MCF 10A (cell line): ENCODE results near the gene NFKBIA. TPM values are rescaled to one million over a fixed set of nuclear protein-coding genes. Genes with fewer than 3 reads are reported as not detected.

Source experiments
- BruUV-seq: library from RNA; stranded (reverse); fragments of 400-500 nt; replicated peaks from 2 replicates; lab custom pipeline; 2021; lab: Mats Ljungman, UMichigan
- CTCF ChIA-PET: fragments of 300-600 bp; sonication (Branson Sonifier 250); formaldehyde crosslinking; extraction: SDS; loops from one replicate; lab custom pipeline; 2021; ENCODE audit warnings: antibody characterized with exemption, inconsistent platforms; lab: Yijun Ruan, JAX
- POLR2A ChIA-PET: fragments of 300-600, 350-650 bp; sonication (Branson Sonifier 250); formaldehyde crosslinking; extraction: SDS; loops from one replicate; lab custom pipeline; 2020; ENCODE audit warnings: antibody characterized with exemption, inconsistent platforms; lab: Yijun Ruan, JAX
- DNase-seq: peaks from one replicate; pipeline ENCODE4 v3.0.0-alpha.2; 2018; ENCODE audit not compliant: unreplicated experiment
- H3K27ac Mint-ChIP-seq: one replicate; pipeline ENCODE4 v1.8.0; 2022; ENCODE audit warnings: mild to moderate bottlenecking, low read depth, mixed read lengths; ENCODE audit not compliant: unreplicated experiment
- H3K27me3 Mint-ChIP-seq: one replicate; pipeline ENCODE4 v1.8.0; 2022; ENCODE audit warnings: mixed read lengths; ENCODE audit not compliant: insufficient read depth, unreplicated experiment
- H3K36me3 Mint-ChIP-seq: one replicate; pipeline ENCODE4 v1.8.0; 2022; ENCODE audit warnings: mild to moderate bottlenecking, moderate library complexity, mixed read lengths; ENCODE audit not compliant: insufficient read depth, unreplicated experiment
- H3K4me1 Mint-ChIP-seq: one replicate; pipeline ENCODE4 v1.8.0; 2022; ENCODE audit warnings: mixed read lengths; ENCODE audit not compliant: insufficient read depth, unreplicated experiment
- H3K4me3 Mint-ChIP-seq: one replicate; pipeline ENCODE4 v1.8.0; 2022; ENCODE audit warnings: mild to moderate bottlenecking, moderate library complexity, mixed read lengths; ENCODE audit not compliant: unreplicated experiment
- H3K9me3 Mint-ChIP-seq: one replicate; pipeline ENCODE4 v1.8.0; 2022; ENCODE audit warnings: mixed read lengths; ENCODE audit not compliant: unreplicated experiment
- CTCF ChIP-seq: fragments of 200-600 bp; IDR thresholded peaks from one replicate; pipeline ENCODE4 v1.8.0; 2022; ENCODE audit warnings: antibody characterized with exemption, mild to moderate bottlenecking; ENCODE audit not compliant: unreplicated experiment
- intact Hi-C: fragments of 100-400 bp; cut with micrococcal nuclease; formaldehyde crosslinking; loops from 2 replicates; pipeline ENCODE4 v1.14.1; 2022
- total RNA-seq: library from RNA; stranded (reverse); gene quantifications from 2 replicates; pipeline ENCODE4 v1.2.3, GENCODE V29; 2022

Gene NFKBIA
- total RNA-seq, 1 experiment from 2014 or later, result 112 TPM

GRCh38 chr14:35393826-35394225, 10.7 kb downstream of the NFKBIA start:
- Mint-ChIP-seq H3K27ac (peak overlapping the region; percentile 34), H3K9me3 (no peaks in the 10 kb centered on the region), H3K27me3 (no peaks in the 10 kb centered on the region), H3K4me1 (peaks cover 10% of the 10 kb centered on the region), H3K4me3 (no peak overlapping the region), H3K36me3 (peaks cover 45% of the 10 kb centered on the region)
- BruUV-seq, result no TSS peak
- CTCF ChIA-PET, result interaction anchor here (1.5 kb wide), 1 partner anchor 9 kb away, joined by 3 read pairs; no protein-coding TSS in a partner anchor
- POLR2A ChIA-PET, result interaction anchor here (0.5 to 14.3 kb wide), 9 partner anchors 9 to 273 kb away, joined by 3 to 348 read pairs (median 3); partner anchors contain the start of gene PSMA6
- no peak for TF ChIP-seq CTCF
- no peak for DNase-seq
- intact Hi-C loops, result no loop called here

- no TSS peak for BruUV-seq
- no peak for TF ChIP-seq CTCF
- intact Hi-C loops, result no loop called here
- H3K4me1 Mint-ChIP-seq, result peaks cover 9% of the 10 kb centered on the region
- H3K9me3 Mint-ChIP-seq, result no peaks in the 10 kb centered on the region
- H3K36me3 Mint-ChIP-seq, result peaks cover 28% of the 10 kb centered on the region
- ChIA-PET POLR2A (interaction anchor here (2.4 kb wide), 1 partner anchor 100 kb away, joined by 6 read pairs; the partner anchor contains the start of gene PSMA6), CTCF (interaction anchor here (1.1 kb wide), 1 partner anchor 100 kb away, joined by 3 read pairs; no protein-coding TSS in a partner anchor)
- H3K27ac Mint-ChIP-seq, result no peak overlapping the region
- H3K27me3 Mint-ChIP-seq, result no peaks in the 10 kb centered on the region
- DNase-seq, result no peak
- H3K4me3 Mint-ChIP-seq, result no peak overlapping the region
Observed at GRCh38 chr14:35392103-35392502, 12.4 kb downstream of the NFKBIA start.

GRCh38 chr14:35391388-35391710, 13.2 kb downstream of the NFKBIA start:
- TF ChIP-seq CTCF, result no peak
- Mint-ChIP-seq H3K4me1 (peaks cover 13% of the 10 kb centered on the region), H3K27me3 (no peaks in the 10 kb centered on the region), H3K27ac (no peak overlapping the region), H3K4me3 (no peak overlapping the region), H3K36me3 (peaks cover 20% of the 10 kb centered on the region), H3K9me3 (no peaks in the 10 kb centered on the region)
- DNase-seq, result no peak
- BruUV-seq, result no TSS peak
- POLR2A ChIA-PET, result interaction anchor here (1.0 to 4.3 kb wide), 4 partner anchors 9 to 99 kb away, joined by 3 to 17 read pairs (median 6); partner anchors contain the start of gene PSMA6
- intact Hi-C loops, result no loop called here
- CTCF ChIA-PET, result no interaction called here

GRCh38 chr14:35390577-35391387, 13.8 kb downstream of the NFKBIA start:
- intact Hi-C loops, result no loop called here
- peaks cover 19% of the 10 kb centered on the region for H3K4me1 Mint-ChIP-seq
- no peak for TF ChIP-seq CTCF
- peak; percentile 70 for DNase-seq
- no peak overlapping the region for H3K4me3 Mint-ChIP-seq
- ChIA-PET POLR2A (interaction anchor here (1.0 to 4.3 kb wide), 3 partner anchors 9 to 55 kb away, joined by 3 to 17 read pairs (median 6); no protein-coding TSS in a partner anchor), CTCF (interaction anchor here (0.7 kb wide), 1 partner anchor 170 kb away, joined by 3 read pairs; no protein-coding TSS in a partner anchor)
- H3K36me3 Mint-ChIP-seq, result peaks cover 15% of the 10 kb centered on the region
- H3K27me3 Mint-ChIP-seq, result no peaks in the 10 kb centered on the region
- no TSS peak for BruUV-seq
- no peak overlapping the region for H3K27ac Mint-ChIP-seq
- no peaks in the 10 kb centered on the region for H3K9me3 Mint-ChIP-seq
